Measurements from ENCODE around the gene CCNJL. TPM values are rescaled to one million over a fixed set of nuclear protein-coding genes. Genes with fewer than 3 reads are reported as not detected.

The CCNJL gene
- total RNA-seq, 4 donors from 2014 or later: 0.15 to 0.18 TPM; not detected in 2

- Histone ChIP-seq H3K36me3 (no peaks in the 10 kb centered on the region), H3K4me3 (no peak overlapping the region), H3K27me3 (no peaks in the 10 kb centered on the region), H3K9me3 (no peaks in the 10 kb centered on the region), H3K4me1 (no peaks in the 10 kb centered on the region), H3K27ac (no peak overlapping the region)
- intact Hi-C loops (cut with DNase I; ENCODE audit: low total_unique reads): no loop called here
- DNase-seq (no peak), ATAC-seq (no peak)
- TF ChIP-seq CTCF (IDR thresholded peaks at IDR 0.05 in 4 of 5, conservative IDR thresholded peaks at IDR 0.05 in 1 of 5): no peak
- no peak for TF ChIP-seq POLR2A (IDR thresholded peaks at IDR 0.05)
- in situ Hi-C loops (cut with MboI; ENCODE audit: low sequenced_read_pairs in 4 of 4): no loop called here
Measured at GRCh38 chr5:160237571-160238093, 74.7 kb downstream of the CCNJL start.

DNA sequence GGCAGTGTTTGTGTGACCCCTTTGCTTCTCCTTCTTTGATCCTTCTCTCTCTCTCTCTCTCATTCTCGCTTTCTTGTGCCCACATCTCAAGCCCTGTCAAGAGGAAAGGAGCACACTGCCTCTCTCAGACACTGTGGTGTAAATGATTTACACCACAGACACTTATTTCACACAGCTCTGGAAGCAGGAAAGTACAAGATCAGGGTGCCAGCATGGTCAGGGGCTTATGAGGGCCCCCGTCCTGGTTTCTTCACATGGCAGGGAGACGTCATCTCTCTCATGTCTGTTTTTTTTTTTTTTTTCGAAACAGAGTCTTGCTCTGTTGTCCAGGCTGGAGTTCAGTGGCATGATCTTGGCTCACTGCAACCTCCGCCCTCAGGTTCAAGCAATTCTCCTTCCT, 76.6 kb downstream of the CCNJL start:
- intact Hi-C loops (cut with DNase I; ENCODE audit: low total_unique reads) (no loop called here), in situ Hi-C loops (cut with MboI; ENCODE audit: low sequenced_read_pairs in 4 of 4) (no loop called here)
- Histone ChIP-seq H3K27me3 (no peaks in the 10 kb centered on the region), H3K4me1 (no peaks in the 10 kb centered on the region), H3K27ac (no peak overlapping the region), H3K4me3 (no peak overlapping the region), H3K9me3 (no peaks in the 10 kb centered on the region), H3K36me3 (no peaks in the 10 kb centered on the region)
- TF ChIP-seq POLR2A (IDR thresholded peaks at IDR 0.05): no peak
- no peak for TF ChIP-seq CTCF (IDR thresholded peaks at IDR 0.05 in 4 of 5, conservative IDR thresholded peaks at IDR 0.05 in 1 of 5)
- DNase-seq: no peak
- ATAC-seq: no peak

- no peak overlapping the region for H3K27ac ChIP-seq
- ATAC-seq (no peak), DNase-seq (no peak)
- H3K27me3 ChIP-seq: no peaks in the 10 kb centered on the region
- no peak overlapping the region for H3K4me3 ChIP-seq
- H3K36me3 ChIP-seq: no peaks in the 10 kb centered on the region
- no peaks in the 10 kb centered on the region for H3K9me3 ChIP-seq
- no peaks in the 10 kb centered on the region for H3K4me1 ChIP-seq
- intact Hi-C loops (cut with DNase I; ENCODE audit: low total_unique reads) (no loop called here), in situ Hi-C loops (cut with MboI; ENCODE audit: low sequenced_read_pairs in 4 of 4) (no loop called here)
- TF ChIP-seq CTCF (IDR thresholded peaks at IDR 0.05 in 4 of 5, conservative IDR thresholded peaks at IDR 0.05 in 1 of 5): no peak
- no peak for TF ChIP-seq POLR2A (IDR thresholded peaks at IDR 0.05)
Measured at GRCh38 chr5:160233215-160233614, 79.1 kb downstream of the CCNJL start.

DNA sequence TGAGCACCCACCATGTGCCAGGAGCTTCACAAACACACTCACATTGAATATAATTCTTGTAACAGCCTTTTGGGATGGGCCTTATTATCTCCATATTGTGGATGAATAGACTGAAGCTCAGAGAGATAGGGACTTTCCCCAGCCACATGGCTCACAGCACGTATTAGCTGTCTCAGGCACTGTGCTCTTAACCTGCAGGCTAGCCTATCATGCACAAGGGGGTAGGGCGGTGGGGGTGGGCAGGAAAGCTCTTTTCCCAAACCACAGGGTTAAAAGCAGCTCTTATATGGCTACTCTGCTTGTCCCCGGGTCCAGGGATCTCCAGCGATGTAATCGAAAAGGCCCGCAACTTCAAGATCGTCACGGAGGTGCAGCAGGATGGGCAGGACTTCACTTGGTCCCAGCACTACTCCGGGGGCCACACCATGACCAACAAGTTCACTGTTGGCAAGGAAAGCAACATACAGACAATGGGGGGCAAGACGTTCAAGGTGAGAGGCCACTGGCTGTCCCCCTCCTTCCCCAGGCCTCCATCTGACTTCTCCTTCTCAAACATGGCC, 80.5 kb downstream of the CCNJL start:
- in situ Hi-C loops (cut with MboI; ENCODE audit: low sequenced_read_pairs in 4 of 4): no loop called here

More for the DNA sequence above, 80.5 kb downstream of the CCNJL start:
- Histone ChIP-seq H3K27me3 (no peaks in the 10 kb centered on the region), H3K4me3 (no peak overlapping the region), H3K4me1 (no peaks in the 10 kb centered on the region), H3K9me3 (no peaks in the 10 kb centered on the region), H3K36me3 (no peaks in the 10 kb centered on the region), H3K27ac (no peak overlapping the region)
- intact Hi-C loops (cut with DNase I; ENCODE audit: low total_unique reads): no loop called here
- DNase-seq (no peak), ATAC-seq (no peak)
- TF ChIP-seq POLR2A (IDR thresholded peaks at IDR 0.05) (no peak), CTCF (IDR thresholded peaks at IDR 0.05 in 4 of 5, conservative IDR thresholded peaks at IDR 0.05 in 1 of 5) (no peak)
